Coronary artery (tissue), 2 donors: Measurements from ENCODE around the gene ACTL6B.
A peak's percentile ranks its signal among the peaks of the same experiment; 100 is the strongest.

Source experiments
- DNase-seq: peaks from one replicate; pipeline ENCODE4 v3.0.0-alpha.2; 2017; ENCODE audit warnings: low spot score
- H3K27ac ChIP-seq, 2 donors: fragments of 200-600 bp; sonication (generic); one replicate each; pipeline ENCODE4 v1.5.1; 2016 to 2019
- H3K4me3 ChIP-seq: fragments of 200-600 bp; sonication (generic); 2 replicates; pipeline ENCODE4 v1.5.1; 2016; ENCODE audit warnings: mild to moderate bottlenecking, moderate library complexity
- TF ChIP-seq, protein P1 (sequence below): fragments of 200-600 bp; sonication (generic); IDR thresholded peaks from one replicate; pipeline ENCODE4 v1.5.1; 2019; ENCODE audit warnings: antibody characterized with exemption

Gene ACTL6B

GRCh38 chr7:100682991-100683658 lies 26.9 kb upstream of the ACTL6B start:
- no peak for DNase-seq
- H3K4me3 ChIP-seq, result no peak overlapping the region
- TF ChIP-seq, protein P1, sequence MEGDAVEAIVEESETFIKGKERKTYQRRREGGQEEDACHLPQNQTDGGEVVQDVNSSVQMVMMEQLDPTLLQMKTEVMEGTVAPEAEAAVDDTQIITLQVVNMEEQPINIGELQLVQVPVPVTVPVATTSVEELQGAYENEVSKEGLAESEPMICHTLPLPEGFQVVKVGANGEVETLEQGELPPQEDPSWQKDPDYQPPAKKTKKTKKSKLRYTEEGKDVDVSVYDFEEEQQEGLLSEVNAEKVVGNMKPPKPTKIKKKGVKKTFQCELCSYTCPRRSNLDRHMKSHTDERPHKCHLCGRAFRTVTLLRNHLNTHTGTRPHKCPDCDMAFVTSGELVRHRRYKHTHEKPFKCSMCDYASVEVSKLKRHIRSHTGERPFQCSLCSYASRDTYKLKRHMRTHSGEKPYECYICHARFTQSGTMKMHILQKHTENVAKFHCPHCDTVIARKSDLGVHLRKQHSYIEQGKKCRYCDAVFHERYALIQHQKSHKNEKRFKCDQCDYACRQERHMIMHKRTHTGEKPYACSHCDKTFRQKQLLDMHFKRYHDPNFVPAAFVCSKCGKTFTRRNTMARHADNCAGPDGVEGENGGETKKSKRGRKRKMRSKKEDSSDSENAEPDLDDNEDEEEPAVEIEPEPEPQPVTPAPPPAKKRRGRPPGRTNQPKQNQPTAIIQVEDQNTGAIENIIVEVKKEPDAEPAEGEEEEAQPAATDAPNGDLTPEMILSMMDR, result no peak
- H3K27ac ChIP-seq, result no peak overlapping the region

- Histone ChIP-seq H3K4me3 (no peak overlapping the region), H3K27ac (peak overlapping the region in 1 of 2 donors; percentile 11)
- DNase-seq, result no peak
- TF ChIP-seq, protein P1, result no peak
These were observed 26.0 kb upstream of the ACTL6B start for GRCh38 chr7:100682228-100682741.

- Histone ChIP-seq H3K4me3 (no peak overlapping the region), H3K27ac (peak overlapping the region in 1 of 2 donors; percentile 11)
- TF ChIP-seq, protein P1, result no peak
- DNase-seq, result no peak
These were observed 25.4 kb upstream of the ACTL6B start for GRCh38 chr7:100681491-100682227.

DNA sequence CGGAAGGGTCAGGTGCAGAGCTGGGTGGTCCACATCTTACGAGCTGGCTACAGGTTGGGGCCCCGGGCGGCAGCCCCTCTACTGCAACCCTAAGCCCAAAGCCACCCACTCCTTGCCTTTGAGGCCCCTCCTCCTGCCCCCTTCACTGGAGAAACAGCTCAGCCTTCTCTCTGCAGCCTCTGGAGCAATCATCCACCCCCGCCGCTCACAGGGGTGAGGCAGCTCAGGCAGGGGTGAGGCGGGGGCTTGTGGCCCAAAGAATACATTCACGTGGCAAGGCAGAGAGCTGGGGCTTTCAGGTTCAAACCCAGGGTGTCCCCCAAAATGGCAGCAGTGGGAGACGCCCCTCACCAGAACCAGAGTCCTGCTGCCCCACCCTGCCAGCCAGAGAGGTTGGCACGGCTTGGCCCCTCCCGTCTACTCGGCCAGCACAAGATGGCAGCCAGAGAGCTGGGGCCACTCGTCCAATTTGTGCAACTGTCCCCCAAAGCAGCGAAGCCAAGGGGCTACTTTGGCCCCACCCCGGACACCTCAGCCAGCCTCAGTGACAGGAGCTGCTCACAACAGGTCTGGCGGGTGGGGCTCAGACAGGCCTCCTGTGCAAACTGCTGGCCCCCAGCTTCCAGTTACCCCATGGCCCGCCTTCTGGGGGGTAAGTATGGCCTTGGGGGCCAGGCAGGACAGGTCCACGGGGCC lies 24.5 kb upstream of the ACTL6B start:
- Histone ChIP-seq H3K27ac (peak overlapping the region in 1 of 2 donors; percentile 78), H3K4me3 (no peak overlapping the region)
- TF ChIP-seq, protein P1, result no peak
- DNase-seq, result no peak

DNA sequence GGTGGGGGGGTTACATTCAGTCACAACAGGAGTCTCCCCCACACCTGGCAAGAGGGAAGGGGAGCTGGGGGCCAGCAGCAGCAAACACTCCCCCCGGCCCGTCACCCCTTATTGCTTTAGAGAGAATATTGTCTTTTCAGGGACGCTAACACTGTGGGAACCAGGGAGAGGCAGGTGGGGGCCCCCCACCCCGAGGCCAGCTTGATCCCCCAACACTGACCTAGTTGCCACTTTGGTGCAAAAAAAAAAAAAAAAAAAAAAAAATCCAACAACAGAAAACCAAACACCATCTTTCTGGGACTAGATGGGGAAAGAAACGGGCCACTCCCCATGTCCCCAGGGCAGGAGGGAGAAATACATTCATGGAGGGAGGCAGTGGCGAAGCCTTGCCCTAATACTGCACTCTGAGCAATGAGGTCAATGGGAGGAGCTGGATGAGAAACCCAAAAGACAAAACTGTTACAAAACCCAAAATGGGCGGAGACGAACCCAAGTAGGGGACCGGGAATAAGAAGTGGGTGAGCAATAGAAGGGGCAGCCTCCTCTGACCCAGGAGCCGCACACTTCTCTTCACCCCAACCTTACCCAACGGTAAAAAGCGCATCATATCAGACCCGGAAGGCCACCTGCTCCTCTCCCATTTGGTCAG lies 23.8 kb upstream of the ACTL6B start:
- Histone ChIP-seq H3K27ac (peak overlapping the region; percentile 17 to 78), H3K4me3 (no peak overlapping the region)
- TF ChIP-seq, protein P1, result no peak
- DNase-seq, result no peak

GRCh38 chr7:100679129-100679926 lies 23.1 kb upstream of the ACTL6B start:
- no peak overlapping the region for H3K4me3 ChIP-seq
- TF ChIP-seq, protein P1, result no peak
- DNase-seq, result no peak
- H3K27ac ChIP-seq, result peak overlapping the region; percentile 17 to 58
